ENCODE results near the gene PTPN1. TPM values are rescaled to one million over a fixed set of nuclear protein-coding genes. Genes with fewer than 3 reads are reported as not detected.

Gene PTPN1
- total and polyA plus RNA-seq, 2 experiments from 2014 or later: 16.9 to 26.4 TPM

DNA sequence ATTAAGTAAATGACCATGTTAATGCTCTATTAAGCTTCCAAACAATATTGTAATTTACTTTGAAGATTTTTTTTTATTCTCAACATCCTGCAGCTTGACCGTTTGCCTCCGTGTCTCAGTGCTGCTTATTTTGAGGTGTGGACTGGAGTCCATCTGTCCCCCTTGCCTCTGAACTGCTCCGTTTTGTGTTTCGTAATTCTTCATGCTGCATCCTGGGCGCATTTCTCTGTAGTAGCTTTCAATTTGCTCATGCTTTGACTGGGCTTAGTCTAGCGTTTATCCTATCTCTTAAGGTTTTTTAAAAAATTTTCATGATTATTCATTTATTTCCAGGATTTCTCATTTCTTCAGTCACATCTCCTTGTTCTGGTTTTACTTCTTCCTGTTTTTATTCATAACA is 37.8 kb downstream of the PTPN1 start:
- Mint-ChIP-seq H3K27ac (no peak overlapping the region), H3K4me3 (no peak overlapping the region), H3K9me3 (no peaks in the 10 kb centered on the region), H3K27me3 (ENCODE audit: insufficient read depth, low read depth, poor library complexity) (no peaks in the 10 kb centered on the region), H3K4me1 (peaks cover 5% of the 10 kb centered on the region), H3K36me3 (ENCODE audit: low read depth) (no peaks in the 10 kb centered on the region; the same call in 2 of the 3 replicates)
- no peaks in the 10 kb centered on the region for H3F3A ChIP-seq (replicated peaks; ENCODE audit: low read depth)
- no peak overlapping the region for H3K4me3 ChIP-seq
- H3K27ac ChIP-seq (ENCODE audit: low read depth): 0 out of 2 replicates have a peak overlapping the region, but pooled peaks have one; percentile 27
- H3K36me3 ChIP-seq (ENCODE audit: insufficient read depth): no peaks in the 10 kb centered on the region; the same call in 1 of the 2 replicates
- no peaks in the 10 kb centered on the region for H3K4me1 ChIP-seq (ENCODE audit: insufficient read depth)
- DNase-seq (ENCODE audit: low spot score) (no peak), ATAC-seq (no peak)
- H3K79me2 ChIP-seq (replicated peaks; ENCODE audit: insufficient read depth): peaks cover 61% of the 10 kb centered on the region
- H2AFZ ChIP-seq: no peak overlapping the region
- H4K20me1 ChIP-seq (replicated peaks; ENCODE audit: insufficient read depth): peaks cover 9% of the 10 kb centered on the region; the same call in 1 of the 2 replicates
- no peaks in the 10 kb centered on the region for H3K27me3 ChIP-seq (ENCODE audit: insufficient read depth)
- no peaks in the 10 kb centered on the region for H3K9me2 ChIP-seq (ENCODE audit: insufficient read depth)
- TF ChIP-seq ZNF114 (CRISPR knock-in tag; IDR thresholded peaks at IDR 0.05): no peak
- TF ChIP-seq, protein P1, sequence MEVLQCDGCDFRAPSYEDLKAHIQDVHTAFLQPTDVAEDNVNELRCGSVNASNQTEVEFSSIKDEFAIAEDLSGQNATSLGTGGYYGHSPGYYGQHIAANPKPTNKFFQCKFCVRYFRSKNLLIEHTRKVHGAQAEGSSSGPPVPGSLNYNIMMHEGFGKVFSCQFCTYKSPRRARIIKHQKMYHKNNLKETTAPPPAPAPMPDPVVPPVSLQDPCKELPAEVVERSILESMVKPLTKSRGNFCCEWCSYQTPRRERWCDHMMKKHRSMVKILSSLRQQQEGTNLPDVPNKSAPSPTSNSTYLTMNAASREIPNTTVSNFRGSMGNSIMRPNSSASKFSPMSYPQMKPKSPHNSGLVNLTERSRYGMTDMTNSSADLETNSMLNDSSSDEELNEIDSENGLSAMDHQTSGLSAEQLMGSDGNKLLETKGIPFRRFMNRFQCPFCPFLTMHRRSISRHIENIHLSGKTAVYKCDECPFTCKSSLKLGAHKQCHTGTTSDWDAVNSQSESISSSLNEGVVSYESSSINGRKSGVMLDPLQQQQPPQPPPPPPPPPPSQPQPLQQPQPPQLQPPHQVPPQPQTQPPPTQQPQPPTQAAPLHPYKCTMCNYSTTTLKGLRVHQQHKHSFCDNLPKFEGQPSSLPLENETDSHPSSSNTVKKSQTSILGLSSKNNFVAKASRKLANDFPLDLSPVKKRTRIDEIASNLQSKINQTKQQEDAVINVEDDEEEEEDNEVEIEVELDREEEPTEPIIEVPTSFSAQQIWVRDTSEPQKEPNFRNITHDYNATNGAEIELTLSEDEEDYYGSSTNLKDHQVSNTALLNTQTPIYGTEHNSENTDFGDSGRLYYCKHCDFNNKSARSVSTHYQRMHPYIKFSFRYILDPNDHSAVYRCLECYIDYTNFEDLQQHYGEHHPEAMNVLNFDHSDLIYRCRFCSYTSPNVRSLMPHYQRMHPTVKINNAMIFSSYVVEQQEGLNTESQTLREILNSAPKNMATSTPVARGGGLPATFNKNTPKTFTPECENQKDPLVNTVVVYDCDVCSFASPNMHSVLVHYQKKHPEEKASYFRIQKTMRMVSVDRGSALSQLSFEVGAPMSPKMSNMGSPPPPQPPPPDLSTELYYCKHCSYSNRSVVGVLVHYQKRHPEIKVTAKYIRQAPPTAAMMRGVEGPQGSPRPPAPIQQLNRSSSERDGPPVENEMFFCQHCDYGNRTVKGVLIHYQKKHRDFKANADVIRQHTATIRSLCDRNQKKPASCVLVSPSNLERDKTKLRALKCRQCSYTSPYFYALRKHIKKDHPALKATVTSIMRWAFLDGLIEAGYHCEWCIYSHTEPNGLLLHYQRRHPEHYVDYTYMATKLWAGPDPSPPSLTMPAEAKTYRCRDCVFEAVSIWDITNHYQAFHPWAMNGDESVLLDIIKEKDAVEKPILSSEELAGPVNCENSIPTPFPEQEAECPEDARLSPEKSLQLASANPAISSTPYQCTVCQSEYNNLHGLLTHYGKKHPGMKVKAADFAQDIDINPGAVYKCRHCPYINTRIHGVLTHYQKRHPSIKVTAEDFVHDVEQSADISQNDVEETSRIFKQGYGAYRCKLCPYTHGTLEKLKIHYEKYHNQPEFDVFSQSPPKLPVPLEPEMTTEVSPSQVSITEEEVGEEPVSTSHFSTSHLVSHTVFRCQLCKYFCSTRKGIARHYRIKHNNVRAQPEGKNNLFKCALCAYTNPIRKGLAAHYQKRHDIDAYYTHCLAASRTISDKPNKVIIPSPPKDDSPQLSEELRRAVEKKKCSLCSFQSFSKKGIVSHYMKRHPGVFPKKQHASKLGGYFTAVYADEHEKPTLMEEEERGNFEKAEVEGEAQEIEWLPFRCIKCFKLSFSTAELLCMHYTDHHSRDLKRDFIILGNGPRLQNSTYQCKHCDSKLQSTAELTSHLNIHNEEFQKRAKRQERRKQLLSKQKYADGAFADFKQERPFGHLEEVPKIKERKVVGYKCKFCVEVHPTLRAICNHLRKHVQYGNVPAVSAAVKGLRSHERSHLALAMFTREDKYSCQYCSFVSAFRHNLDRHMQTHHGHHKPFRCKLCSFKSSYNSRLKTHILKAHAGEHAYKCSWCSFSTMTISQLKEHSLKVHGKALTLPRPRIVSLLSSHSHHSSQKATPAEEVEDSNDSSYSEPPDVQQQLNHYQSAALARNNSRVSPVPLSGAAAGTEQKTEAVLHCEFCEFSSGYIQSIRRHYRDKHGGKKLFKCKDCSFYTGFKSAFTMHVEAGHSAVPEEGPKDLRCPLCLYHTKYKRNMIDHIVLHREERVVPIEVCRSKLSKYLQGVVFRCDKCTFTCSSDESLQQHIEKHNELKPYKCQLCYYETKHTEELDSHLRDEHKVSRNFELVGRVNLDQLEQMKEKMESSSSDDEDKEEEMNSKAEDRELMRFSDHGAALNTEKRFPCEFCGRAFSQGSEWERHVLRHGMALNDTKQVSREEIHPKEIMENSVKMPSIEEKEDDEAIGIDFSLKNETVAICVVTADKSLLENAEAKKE (CRISPR knock-in tag; IDR thresholded peaks at IDR 0.05): no peak
- TF ChIP-seq REST (IDR thresholded peaks at IDR 0.05; ENCODE audit: unreplicated experiment): no peak
- TF ChIP-seq CTCF (conservative IDR thresholded peaks at IDR 0.05; ENCODE audit: low read depth in 2 of 2): no peak
- TF ChIP-seq ZNF331 (CRISPR knock-in tag; IDR thresholded peaks at IDR 0.05; ENCODE audit: low read depth): no peak
- TF ChIP-seq EZH2phosphoT487 (IDR thresholded peaks at IDR 0.05; ENCODE audit: unreplicated experiment): no peak
- TF ChIP-seq POLR2AphosphoS5 (IDR thresholded peaks at IDR 0.05; ENCODE audit: low read depth): no peak
- TF ChIP-seq ETS1 (IDR thresholded peaks at IDR 0.05): no peak
- no peak for TF ChIP-seq NANOG (IDR thresholded peaks at IDR 0.05; ENCODE audit: borderline replicate concordance)
- no peak for TF ChIP-seq STAT1 (IDR thresholded peaks at IDR 0.05; ENCODE audit: unreplicated experiment)
- no peak for TF ChIP-seq CREB1 (CRISPR knock-in tag; IDR thresholded peaks at IDR 0.05; ENCODE audit: low read depth)
- no peak for TF ChIP-seq EZH2 (IDR thresholded peaks at IDR 0.05; ENCODE audit: low read depth, unreplicated experiment)
- no peak overlapping the region for H3K4me2 ChIP-seq

Data from GM23338 (cell line).